Neural cell (in vitro differentiated cells): ENCODE results near the gene ZNF224. TPM values are rescaled to one million over a fixed set of nuclear protein-coding genes. Genes with fewer than 3 reads are reported as not detected.

ENCODE experiments used
- H2AFZ ChIP-seq: fragments of 200-600, 300-800 bp; sonication (generic), shearing (Covaris generic); 2 replicates; pipeline ENCODE4 v1.6.0; 2014; ENCODE audit warnings: low read depth, mild to moderate bottlenecking, antibody characterized with exemption, low read length, moderate library complexity
- H3F3A ChIP-seq: fragments of 200-600 bp; shearing (Covaris generic); 2 replicates; pipeline ENCODE4 v1.6.1; 2016; ENCODE audit warnings: mild to moderate bottlenecking, moderate library complexity, mixed read lengths, antibody characterized with exemption, low read length; ENCODE audit not compliant: insufficient read depth, poor library complexity, severe bottlenecking
- H3K27ac ChIP-seq: fragments of 200-600, 300-800 bp; sonication (generic), shearing (Covaris generic); 2 replicates; pipeline ENCODE4 v1.5.1; 2014; ENCODE audit warnings: mild to moderate bottlenecking, low read length, moderate library complexity
- H3K27me3 ChIP-seq: fragments of 300-800, 200-600 bp; sonication (generic), shearing (Covaris generic); 2 replicates; pipeline ENCODE4 v1.6.0; 2014; ENCODE audit warnings: mild to moderate bottlenecking, low read depth, low read length, moderate library complexity; ENCODE audit not compliant: insufficient read depth
- H3K36me3 ChIP-seq: fragments of 300-800, 200-600 bp; sonication (generic), shearing (Covaris generic); 2 replicates; pipeline ENCODE4 v1.5.1; 2014; ENCODE audit warnings: mild to moderate bottlenecking, antibody characterized with exemption, low read length, moderate library complexity; ENCODE audit not compliant: insufficient read depth
- H3K4me2 ChIP-seq: fragments of 300-800, 200-600 bp; sonication (generic), shearing (Covaris generic); 2 replicates; pipeline ENCODE4 v1.6.0; 2014; ENCODE audit warnings: mild to moderate bottlenecking, low read length
- H3K4me3 ChIP-seq: fragments of 300-800, 200-600 bp; sonication (generic), shearing (Covaris generic); 2 replicates; pipeline ENCODE4 v1.5.1; 2014; ENCODE audit warnings: mild to moderate bottlenecking, low read length, moderate library complexity
- H3K79me2 ChIP-seq: fragments of 200-600 bp; shearing (Covaris generic); replicated peaks from 2 replicates; pipeline ENCODE4 v1.6.0; 2014; ENCODE audit warnings: mild to moderate bottlenecking, low read length, moderate library complexity; ENCODE audit not compliant: insufficient read depth
- H3K9ac ChIP-seq: fragments of 300-800, 200-600 bp; sonication (generic), shearing (Covaris generic); 2 replicates; pipeline ENCODE4 v1.6.1; 2016; ENCODE audit warnings: mild to moderate bottlenecking, low read length, mixed read lengths
- H3K9me2 ChIP-seq: fragments of 200-600 bp; shearing (Covaris generic); 2 replicates; pipeline ENCODE4 v1.6.1; 2016; ENCODE audit warnings: mild to moderate bottlenecking, low read length, mixed read lengths; ENCODE audit not compliant: insufficient read depth
- H3K9me3 ChIP-seq: fragments of 200-600, 300-800 bp; sonication (generic), shearing (Covaris generic); 2 replicates; pipeline ENCODE4 v1.6.1; 2016; ENCODE audit warnings: mild to moderate bottlenecking, mixed run types, low read length, moderate library complexity, mixed read lengths
- H4K20me1 ChIP-seq: fragments of 200-600 bp; shearing (Covaris generic); 2 replicates; pipeline ENCODE4 v1.6.1; 2016; ENCODE audit warnings: mild to moderate bottlenecking, mixed run types; ENCODE audit not compliant: insufficient read depth
- CTCF ChIP-seq: fragments of 450-650 bp; IDR thresholded peaks from 2 replicates; pipeline ENCODE4 v1.5.1; 2014; ENCODE audit warnings: antibody characterized with exemption, mild to moderate bottlenecking, moderate library complexity; ENCODE audit not compliant: poor library complexity, severe bottlenecking
- EP300 ChIP-seq: fragments of 450-650 bp; conservative IDR thresholded peaks from 2 replicates; pipeline ENCODE4 v1.6.1; 2014; ENCODE audit warnings: antibody characterized with exemption, mild to moderate bottlenecking, moderate library complexity; ENCODE audit not compliant: poor library complexity, severe bottlenecking
- EZH2 ChIP-seq: fragments of 200-600, 300-800 bp; shearing (Covaris generic), sonication (generic); IDR thresholded peaks from 2 replicates; pipeline ENCODE4 v1.6.1; 2014; ENCODE audit warnings: antibody characterized with exemption, low read length, borderline replicate concordance, mild to moderate bottlenecking; ENCODE audit not compliant: insufficient read depth, poor library complexity, severe bottlenecking
- MXI1 ChIP-seq: fragments of 450-650 bp; conservative IDR thresholded peaks from 2 replicates; pipeline ENCODE4 v1.6.1; 2014; ENCODE audit warnings: antibody characterized with exemption, mild to moderate bottlenecking; ENCODE audit not compliant: poor library complexity, severe bottlenecking
- POLR2AphosphoS5 ChIP-seq: IDR thresholded peaks from 2 replicates; pipeline ENCODE4 v1.6.1; 2012
- RAD21 ChIP-seq: fragments of 450-650 bp; conservative IDR thresholded peaks from 2 replicates; pipeline ENCODE4 v1.6.1; 2014; ENCODE audit warnings: antibody characterized with exemption, mild to moderate bottlenecking, moderate library complexity
- REST ChIP-seq: IDR thresholded peaks from 2 replicates; pipeline ENCODE4 v1.6.1; 2012; ENCODE audit warnings: borderline replicate concordance
- SMC3 ChIP-seq: fragments of 450-650 bp; conservative IDR thresholded peaks from 2 replicates; pipeline ENCODE4 v1.6.1; 2014; ENCODE audit warnings: antibody characterized with exemption, mild to moderate bottlenecking, moderate library complexity; ENCODE audit not compliant: poor library complexity
- TAF1 ChIP-seq: IDR thresholded peaks from 2 replicates; pipeline ENCODE4 v1.6.1; 2012; ENCODE audit warnings: low read depth
- polyA plus RNA-seq: library from polyadenylated mRNA; depleted of rRNA; stranded (reverse); fragments of >200 nt; gene quantifications from 2 replicates; pipeline ENCODE4 v1.2.3, GENCODE V29; 2014
- small RNA-seq, 3 experiments: library from RNA; depleted of rRNA; stranded (forward); fragments of <200 nt; gene quantifications; one replicate each; pipeline ENCODE3, GENCODE V24; 2012

Gene ZNF224
- polyA plus RNA-seq, 1 donor from 2014 or later: 41.8 TPM

- H4K20me1 ChIP-seq: no peaks in the 10 kb centered on the region
- no peak overlapping the region for H2AFZ ChIP-seq
- H3K79me2 ChIP-seq: no peaks in the 10 kb centered on the region
- no peak overlapping the region for H3K9ac ChIP-seq
- H3K27me3 ChIP-seq: no peaks in the 10 kb centered on the region
- no peaks in the 10 kb centered on the region for H3K9me2 ChIP-seq
- H3K4me2 ChIP-seq: no peak overlapping the region
- no peak for TF ChIP-seq SMC3
- no peak for TF ChIP-seq EP300
- no peak for TF ChIP-seq RAD21
- TF ChIP-seq POLR2AphosphoS5: no peak
- TF ChIP-seq MXI1: no peak
- no peak for TF ChIP-seq EZH2
- TF ChIP-seq REST: no peak
- no peak for TF ChIP-seq TAF1
- no peak for TF ChIP-seq CTCF
- peaks cover 4% of the 10 kb centered on the region for H3K9me3 ChIP-seq
- H3F3A ChIP-seq: no peaks in the 10 kb centered on the region
- H3K36me3 ChIP-seq: peaks cover 10% of the 10 kb centered on the region
- no peak overlapping the region for H3K4me3 ChIP-seq
- no peak overlapping the region for H3K27ac ChIP-seq
Measured at GRCh38 chr19:44151491-44151890, 57.3 kb downstream of the ZNF224 start.

GRCh38 chr19:44156475-44156874 lies 62.3 kb downstream of the ZNF224 start:
- peaks cover 20% of the 10 kb centered on the region for H3K36me3 ChIP-seq

More at GRCh38 chr19:44156475-44156874, 62.3 kb downstream of the ZNF224 start:
- Histone ChIP-seq H3K79me2 (no peaks in the 10 kb centered on the region), H3K9me2 (no peaks in the 10 kb centered on the region), H3K4me2 (no peak overlapping the region), H3K27ac (no peak overlapping the region), H3K9me3 (peaks cover 18% of the 10 kb centered on the region), H3K4me3 (no peak overlapping the region), H2AFZ (no peak overlapping the region), H3K27me3 (no peaks in the 10 kb centered on the region), H3K9ac (no peak overlapping the region), H3F3A (no peaks in the 10 kb centered on the region), H4K20me1 (no peaks in the 10 kb centered on the region)
- TF ChIP-seq CTCF: no peak
- TF ChIP-seq MXI1: no peak
- TF ChIP-seq RAD21: no peak

Small RNAs within 50 kb of the gene (small RNA-seq; reads per million reads assigned to genes)
- 0 reads per million in 3 experiments for gene RNU6-902P

Other genes starting within 250 kb of the ZNF224 start
- 14.3 and 22.8 TPM in 2 replicates for gene ZNF404, start 210.4 kb upstream of the ZNF224 start, polyA plus RNA-seq
- gene ZNF45, start 159.1 kb upstream of the ZNF224 start, polyA plus RNA-seq: 14.9 and 17.5 TPM in 2 replicates
- 7.4 and 7.6 TPM in 2 replicates for gene ZNF221, start 143.1 kb upstream of the ZNF224 start, polyA plus RNA-seq
- 17.5 and 21.2 TPM in 2 replicates for gene ZNF155, start 110.2 kb upstream of the ZNF224 start, polyA plus RNA-seq
- gene ZNF230, start 91.4 kb upstream of the ZNF224 start, polyA plus RNA-seq: 6.7 and 8.4 TPM in 2 replicates
- gene ZNF222, start 69.0 kb upstream of the ZNF224 start, polyA plus RNA-seq: 32.0 and 38.4 TPM in 2 replicates
- gene ZNF223, start 42.3 kb upstream of the ZNF224 start, polyA plus RNA-seq: 17.1 and 22.7 TPM in 2 replicates
- 3.5 and 3.8 TPM in 2 replicates for gene ZNF284, start 22.2 kb upstream of the ZNF224 start, polyA plus RNA-seq
- 6.8 and 8.5 TPM in 2 replicates for gene ZNF225, start 19.0 kb downstream of the ZNF224 start, polyA plus RNA-seq
- gene ZNF234, start 47.2 kb downstream of the ZNF224 start, polyA plus RNA-seq: 9.1 and 14.2 TPM in 2 replicates
- 39.0 and 39.3 TPM in 2 replicates for gene ZNF226, start 70.7 kb downstream of the ZNF224 start, polyA plus RNA-seq
- 21.2 and 25.5 TPM in 2 replicates for gene ZNF227, start 118.2 kb downstream of the ZNF224 start, polyA plus RNA-seq
- gene ZNF233, start 165.5 kb downstream of the ZNF224 start, polyA plus RNA-seq: 2.8 and 3.2 TPM in 2 replicates
- gene ZNF235, start 210.7 kb downstream of the ZNF224 start, polyA plus RNA-seq: 7.0 and 12.6 TPM in 2 replicates